NCI-H1105 (cell line): Measurements from ENCODE around the gene BANF1.
A peak's percentile ranks its signal among the peaks of the same experiment; 100 is the strongest.

ENCODE experiments used
- DNase-seq: peaks from one replicate; lab custom pipeline; 2025; lab: John Stamatoyannopoulos, UW

BANF1 gene

DNA sequence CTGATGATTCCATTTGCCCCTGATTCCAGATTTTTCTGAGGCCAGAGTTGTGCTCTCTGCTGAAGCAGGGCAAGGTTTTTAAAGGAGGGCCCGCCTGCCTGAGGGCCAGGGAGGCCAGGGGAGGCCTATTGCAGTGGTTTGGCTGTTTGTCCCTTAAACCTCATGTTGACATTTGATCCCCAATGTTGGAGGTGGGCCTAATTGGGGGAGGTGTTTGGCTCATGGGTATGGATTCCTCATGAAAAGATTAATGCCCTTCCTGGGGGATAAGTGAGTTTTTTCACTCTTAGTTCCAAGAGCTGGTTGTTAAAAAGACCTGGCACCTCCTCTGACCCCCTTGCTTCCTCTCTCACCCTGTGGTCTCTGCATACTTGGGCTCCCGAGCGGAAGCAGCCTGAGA, 37.5 kb downstream of the BANF1 start:
- DNase-seq: no peak

DNA sequence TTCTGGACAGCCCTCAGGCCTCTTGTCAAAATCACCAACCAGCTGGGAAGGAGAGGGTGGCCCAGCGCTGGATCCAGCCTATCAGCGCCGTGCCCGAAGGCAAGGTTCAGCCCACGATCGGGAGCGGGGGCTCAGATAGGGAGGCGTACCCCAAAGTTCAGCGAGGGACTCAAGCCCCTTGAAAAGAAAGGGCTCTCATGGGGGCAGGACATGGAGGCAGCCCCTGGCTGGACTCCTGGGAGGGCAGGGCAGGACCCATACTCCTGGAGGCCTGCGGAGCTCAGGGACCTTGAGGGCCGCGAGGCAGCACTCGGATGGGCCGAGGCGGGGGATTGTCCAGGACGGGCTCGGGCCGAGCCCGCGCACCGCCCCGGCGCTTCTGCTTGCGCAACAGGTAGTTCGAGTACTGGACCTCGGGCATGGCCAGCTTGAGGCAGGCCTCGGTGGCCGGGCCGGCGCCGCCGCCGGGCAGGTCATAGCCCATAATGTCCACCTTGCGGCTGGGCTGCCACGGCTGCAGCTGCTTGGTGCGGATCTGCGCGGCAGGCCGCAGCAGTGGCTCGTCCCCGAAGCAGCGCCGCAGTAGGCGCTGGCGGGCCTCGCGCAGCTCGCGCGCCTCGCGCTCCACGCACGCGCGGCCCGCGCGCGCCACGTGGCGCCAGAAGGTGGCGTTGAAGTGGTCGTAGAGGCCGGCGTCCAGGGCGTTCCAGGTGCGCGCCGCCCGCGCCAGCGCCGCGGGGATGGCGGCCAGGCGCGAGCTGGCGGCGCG, 40.1 kb downstream of the BANF1 start:
- no peak for DNase-seq

- DNase-seq: no peak
Observed at GRCh38 chr11:66042996-66043906, 40.9 kb downstream of the BANF1 start.

DNA sequence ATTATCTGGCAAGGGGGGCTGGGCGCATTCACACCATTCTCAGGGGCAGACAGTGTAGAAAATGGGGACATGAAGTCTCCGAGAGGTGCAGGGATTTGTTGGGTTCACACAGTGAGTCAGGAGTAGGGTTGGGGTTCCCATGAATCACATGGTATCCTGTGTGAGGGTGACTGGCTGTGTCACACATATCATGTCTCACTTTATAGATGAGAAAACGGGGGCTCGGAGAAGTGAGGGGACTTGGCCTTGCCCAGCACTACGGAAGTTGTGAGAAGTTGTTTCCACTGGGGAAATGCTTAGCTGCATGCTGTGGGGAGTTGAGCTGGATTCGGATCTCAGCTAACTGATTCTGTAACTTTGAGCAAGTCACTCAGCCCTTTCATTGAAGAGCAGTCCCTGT, 42.5 kb downstream of the BANF1 start:
- DNase-seq: no peak

DNA sequence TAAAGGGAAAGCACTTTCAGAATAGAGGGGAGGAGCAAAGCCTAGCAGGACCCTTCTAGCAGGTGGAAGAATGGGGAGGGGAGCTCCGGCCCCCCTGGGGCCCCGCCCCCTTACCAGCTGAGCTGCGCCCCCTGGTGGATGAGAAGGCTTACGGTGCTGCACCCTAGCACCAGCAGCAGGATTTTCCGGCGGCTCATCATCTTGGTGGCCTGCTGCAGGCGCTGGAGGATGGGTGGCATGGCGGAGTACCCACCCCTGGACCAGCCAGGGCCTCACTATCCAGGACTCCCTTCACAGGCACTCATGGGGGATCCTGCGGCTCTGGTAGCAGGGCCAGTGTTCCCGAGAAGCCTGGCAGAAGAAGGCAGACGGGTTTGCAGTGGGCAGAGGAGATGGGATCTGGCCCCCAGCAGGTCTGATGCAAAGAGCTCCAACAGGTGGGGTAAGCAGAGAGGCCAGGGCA, 42.9 kb downstream of the BANF1 start:
- DNase-seq: peak; percentile 88

DNA sequence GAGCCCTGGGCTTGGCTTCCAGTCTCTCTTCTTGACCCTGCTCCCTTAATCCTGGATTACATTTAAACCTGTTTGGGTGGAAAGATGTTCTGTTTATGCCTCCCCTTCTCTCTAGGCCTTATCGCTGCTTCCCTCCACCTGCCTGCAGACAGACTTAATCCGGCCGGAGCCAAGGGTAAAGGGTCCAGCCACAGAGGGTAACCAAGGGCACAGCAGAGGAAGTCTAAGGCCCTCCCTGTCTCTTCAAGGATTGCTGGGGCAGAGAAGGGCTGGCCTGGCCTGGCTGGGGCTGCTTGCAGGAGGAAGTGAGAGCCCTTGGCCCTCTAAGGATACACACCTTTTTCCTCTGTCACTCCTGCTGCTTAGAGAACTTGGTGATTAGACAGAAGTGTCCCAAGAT, 44.6 kb downstream of the BANF1 start:
- DNase-seq: no peak

DNA sequence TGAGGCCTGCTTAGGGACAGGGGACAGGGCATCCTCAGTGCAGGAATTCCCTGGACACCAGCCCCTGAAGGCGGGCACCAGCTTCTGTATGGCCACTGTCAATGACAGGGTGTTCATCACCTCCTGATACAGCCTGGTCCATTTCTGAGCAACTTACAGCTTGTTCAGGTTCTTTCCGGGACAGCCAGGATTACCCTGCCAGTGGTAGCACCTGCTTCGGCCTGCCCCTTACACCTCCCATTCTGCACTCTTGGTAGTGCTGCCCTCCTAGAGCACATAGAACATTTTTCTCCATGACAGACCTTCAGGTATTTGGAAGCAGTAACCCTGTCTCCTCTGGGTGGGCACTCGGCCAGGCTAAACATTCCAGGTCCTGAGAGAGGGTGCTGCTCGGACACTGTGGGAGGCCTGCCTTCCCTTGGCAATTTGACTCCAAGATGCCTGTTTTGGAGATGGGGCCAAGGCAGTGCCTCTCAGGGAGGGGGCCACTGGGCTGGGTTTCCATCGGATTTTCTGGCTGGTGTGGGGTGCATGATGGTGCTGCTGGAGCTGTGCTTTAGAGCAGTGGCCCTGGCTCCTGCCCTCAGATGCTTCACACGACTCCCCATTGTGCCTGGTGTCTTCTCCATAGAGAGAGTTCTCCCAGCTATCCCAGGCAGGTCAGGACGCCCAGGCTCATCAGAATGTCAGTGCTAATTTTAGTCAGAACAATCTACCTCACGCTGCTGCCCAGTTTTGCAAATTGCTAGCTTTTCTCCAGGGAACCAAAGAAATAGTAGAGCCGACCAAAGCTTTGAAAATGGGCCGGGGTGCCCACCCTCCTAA, 45.5 kb downstream of the BANF1 start:
- no peak for DNase-seq

DNA sequence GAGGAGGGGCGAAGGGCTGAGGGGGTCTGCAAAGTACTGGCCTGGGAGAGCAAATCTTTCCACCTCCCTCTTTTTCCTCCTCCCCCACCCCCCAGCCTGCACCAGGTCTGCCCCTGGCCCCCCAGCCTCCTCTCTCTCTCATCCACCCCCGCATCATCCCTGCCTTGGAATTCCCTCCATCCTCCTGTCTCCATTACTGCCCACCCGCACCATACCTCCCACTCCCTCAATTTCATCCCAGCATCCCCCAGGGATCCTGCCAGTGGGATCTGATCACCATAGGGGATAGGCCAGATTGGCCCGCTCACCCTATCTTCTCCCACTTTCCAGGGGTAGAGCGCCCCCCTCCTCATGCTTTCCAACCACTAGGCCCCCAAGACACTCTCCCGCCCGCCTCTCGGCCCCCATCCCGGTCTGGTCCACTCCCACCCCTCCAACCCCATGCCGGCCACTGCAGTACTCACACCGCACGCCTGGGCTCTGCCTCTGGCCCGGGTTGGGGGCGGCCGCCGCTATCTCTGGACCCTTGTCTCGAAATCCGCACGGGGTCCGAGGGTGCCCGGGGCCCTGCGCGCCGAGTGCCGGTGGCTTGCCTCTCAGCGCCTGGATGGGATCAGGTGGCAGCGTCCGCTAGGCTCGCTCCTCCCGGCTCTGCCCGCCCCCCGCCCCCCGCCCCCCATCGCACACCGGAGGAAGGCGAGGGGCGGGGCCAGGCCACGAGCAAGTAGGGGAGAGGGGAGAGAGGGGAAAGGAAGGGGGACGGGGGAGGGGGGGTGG, 46.4 kb downstream of the BANF1 start, which contains the start of gene GAL3ST3:
Gene GAL3ST3 (minus strand): TSS at position 615 of the 777 bp plus-strand sequence. CDS start 3,746 bp downstream, outside the sequence.
- DNase-seq: no peak

- no peak for DNase-seq
Observed at GRCh38 chr11:66050581-66051231, 48.4 kb downstream of the BANF1 start.

DNA sequence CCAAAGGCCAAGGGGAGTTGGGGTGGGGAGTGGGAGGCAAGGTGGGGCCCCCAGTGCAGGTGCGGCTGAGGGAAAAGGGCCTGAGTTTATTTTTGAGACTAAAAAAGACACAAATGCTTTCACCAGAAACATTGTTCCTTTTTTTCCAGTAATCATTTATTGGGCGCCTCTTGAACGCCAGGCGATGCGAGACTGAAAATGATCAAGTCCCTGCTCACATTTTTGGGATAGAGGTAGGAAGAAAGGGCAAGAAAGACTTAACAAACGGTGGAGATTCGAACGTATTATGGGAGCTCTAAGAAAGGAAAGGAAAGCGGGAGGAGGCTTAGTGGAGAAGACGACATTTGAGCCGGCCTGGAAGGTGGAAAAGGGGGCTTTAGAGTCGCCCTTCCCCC, 49.1 kb downstream of the BANF1 start:
- no peak for DNase-seq

GRCh38 chr11:66051766-66052663, 49.7 kb downstream of the BANF1 start, which contains the start of gene SF3B2:
SF3B2 (plus strand) TSS chr11:66052364; CDS start chr11:66052385, 21 bp downstream.
- peak; percentile 98 for DNase-seq

DNA sequence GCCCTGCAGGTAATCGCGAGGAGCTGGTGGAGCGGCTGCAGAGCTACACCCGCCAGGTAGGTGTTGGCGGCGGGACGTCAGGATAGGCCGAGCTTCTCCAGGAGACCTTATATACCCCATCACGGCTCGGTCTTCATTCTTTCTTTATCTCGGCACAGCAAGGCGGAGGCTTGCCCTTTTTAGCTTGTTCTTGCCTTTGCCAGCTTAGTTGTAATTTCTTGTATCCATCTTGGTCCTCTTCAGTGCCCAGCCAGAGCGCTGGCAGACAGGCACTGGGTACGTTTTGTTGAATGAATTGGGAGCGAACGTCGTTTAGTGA, 50.3 kb downstream of the BANF1 start:
- no peak for DNase-seq
